Left lung (tissue), 10 donors: ENCODE measurements around the gene IL2RG. TPM values are rescaled to one million over a fixed set of nuclear protein-coding genes. Genes with fewer than 3 reads are reported as not detected.

Experiments used
- ATAC-seq: fragments of 200-7000 bp; cut with Tn5 transposase; one replicate; pipeline ENCODE4 v1.9.1; 2020; ENCODE audit warnings: moderate library complexity
- DNase-seq, 4 donors: peaks; one replicate each; pipeline ENCODE4 v3.0.0-alpha.2; 2013 to 2020
- H3K27ac ChIP-seq, 2 donors: fragments of 200-600 bp; sonication (generic) in 1 of 2; one replicate each; pipeline versions ENCODE4 v1.5.0 to v1.8.0; 2020 to 2021
- H3K27me3 ChIP-seq, 2 donors: fragments of 200-600 bp; sonication (generic) in 1 of 2; one replicate each; pipeline versions ENCODE4 v1.5.0 to v1.8.0; 2020 to 2021
- H3K36me3 ChIP-seq, 2 donors: fragments of 200-600 bp; sonication (generic) in 1 of 2; one replicate each; pipeline versions ENCODE4 v1.5.0 to v1.8.0; 2020 to 2021
- H3K4me1 ChIP-seq, 2 donors: fragments of 200-600 bp; one replicate each; pipeline ENCODE4 v1.8.0; 2021
- H3K4me3 ChIP-seq, 2 donors: fragments of 200-600 bp; sonication (generic) in 1 of 2; one replicate each; pipeline versions ENCODE4 v1.5.0 to v1.8.0; 2020 to 2021; ENCODE audit warnings: mild to moderate bottlenecking in 1 of 2
- H3K9me3 ChIP-seq, 2 donors: fragments of 200-600 bp; sonication (generic) in 1 of 2; one replicate each; pipeline versions ENCODE4 v1.5.0 to v1.8.0; 2020 to 2021
- intact Hi-C, 2 donors: fragments of 100-400 bp; cut with DNase I; formaldehyde crosslinking; loops; one replicate each; pipeline versions ENCODE4 v1.11.2 to v1.14.2; 2022
- polyA plus RNA-seq, 6 donors: library from polyadenylated mRNA; unstranded; fragments of 120-200 nt; gene quantifications; one replicate each; pipeline ENCODE4 v1.2.1, GENCODE V29; 2013; ENCODE audit not compliant: insufficient read length in 6 of 6
- total RNA-seq, 2 donors: library from RNA; stranded (reverse); fragmentation: NEBNext Ultra II Directional; extraction: Animal tissue kit (Norgen Biotek cat#: 25700); gene quantifications; one replicate each; pipeline ENCODE4 v1.2.1, GENCODE V29; 2021
- TF ChIP-seq, protein P1 (sequence below), 2 donors: fragments of 200-600 bp; sonication (generic) in 1 of 2; IDR thresholded peaks; one replicate each; pipeline versions ENCODE4 v1.5.0 to v1.8.0; 2021; ENCODE audit warnings: antibody characterized with exemption in 2 of 2
- donor health status: DM: no; HTN: yes; CAD: no.
- donor health status: DM: no; HTN: no; CAD: no.

The IL2RG gene
- total and polyA plus RNA-seq, 8 donors: 2.1 to 36.0 (median 3.2) TPM

DNA sequence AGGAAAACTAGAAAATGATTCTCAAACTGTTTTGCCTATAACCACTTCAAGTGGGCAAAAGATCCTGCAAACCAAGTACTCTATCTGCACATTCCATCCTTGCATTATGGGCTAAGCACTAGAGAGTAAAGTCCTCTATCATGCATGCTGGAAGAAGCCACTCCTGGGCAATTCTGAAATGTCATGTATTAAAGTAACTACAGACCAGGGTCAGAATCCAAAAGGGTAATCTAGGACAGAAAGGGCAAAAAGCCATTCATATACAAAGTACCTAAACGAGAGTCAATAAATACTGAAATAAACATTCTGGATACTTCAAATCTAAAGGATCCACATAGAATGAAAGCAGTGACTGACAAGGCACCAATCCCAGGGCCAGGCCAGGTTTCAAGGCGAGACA lies 44.3 kb downstream of the IL2RG start:
- Histone ChIP-seq H3K9me3 (no peaks in the 10 kb centered on the region), H3K27ac (peak overlapping the region; percentile 84 to 86), H3K27me3 (no peaks in the 10 kb centered on the region), H3K36me3 (peaks cover 0 to 7% of the 10 kb centered on the region in 2 donors), H3K4me3 (peak overlapping the region; percentile 40 to 64), H3K4me1 (peaks cover 0 to 8% of the 10 kb centered on the region in 2 donors)
- ATAC-seq (no peak), DNase-seq (no peak)
- TF ChIP-seq, protein P1, sequence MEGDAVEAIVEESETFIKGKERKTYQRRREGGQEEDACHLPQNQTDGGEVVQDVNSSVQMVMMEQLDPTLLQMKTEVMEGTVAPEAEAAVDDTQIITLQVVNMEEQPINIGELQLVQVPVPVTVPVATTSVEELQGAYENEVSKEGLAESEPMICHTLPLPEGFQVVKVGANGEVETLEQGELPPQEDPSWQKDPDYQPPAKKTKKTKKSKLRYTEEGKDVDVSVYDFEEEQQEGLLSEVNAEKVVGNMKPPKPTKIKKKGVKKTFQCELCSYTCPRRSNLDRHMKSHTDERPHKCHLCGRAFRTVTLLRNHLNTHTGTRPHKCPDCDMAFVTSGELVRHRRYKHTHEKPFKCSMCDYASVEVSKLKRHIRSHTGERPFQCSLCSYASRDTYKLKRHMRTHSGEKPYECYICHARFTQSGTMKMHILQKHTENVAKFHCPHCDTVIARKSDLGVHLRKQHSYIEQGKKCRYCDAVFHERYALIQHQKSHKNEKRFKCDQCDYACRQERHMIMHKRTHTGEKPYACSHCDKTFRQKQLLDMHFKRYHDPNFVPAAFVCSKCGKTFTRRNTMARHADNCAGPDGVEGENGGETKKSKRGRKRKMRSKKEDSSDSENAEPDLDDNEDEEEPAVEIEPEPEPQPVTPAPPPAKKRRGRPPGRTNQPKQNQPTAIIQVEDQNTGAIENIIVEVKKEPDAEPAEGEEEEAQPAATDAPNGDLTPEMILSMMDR (IDR thresholded peaks at IDR 0.05): no peak
- intact Hi-C loops: no loop called here

DNA sequence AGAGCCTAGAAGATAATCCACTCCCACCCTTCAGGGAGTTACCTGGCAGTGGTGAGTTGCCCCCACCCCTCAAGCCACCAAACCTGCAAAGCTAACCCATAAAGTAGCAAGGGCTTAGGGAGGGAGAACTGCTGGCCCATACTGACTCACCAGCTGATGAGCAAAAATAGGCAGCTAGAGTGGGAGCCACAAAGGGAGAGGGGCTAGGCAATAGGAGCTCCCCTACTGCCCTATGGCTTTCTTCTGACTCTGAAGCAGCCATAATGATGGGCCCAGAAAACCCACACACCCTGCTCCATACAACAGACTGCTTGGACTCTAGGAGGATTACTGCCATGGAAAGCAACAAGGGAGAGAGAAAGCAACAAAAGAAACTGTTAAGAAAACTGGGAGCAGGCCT lies 51.2 kb downstream of the IL2RG start:
- DNase-seq (no peak), ATAC-seq (no peak)
- TF ChIP-seq, protein P1 (IDR thresholded peaks at IDR 0.05): no peak
- H3K27ac ChIP-seq: no peak overlapping the region
- no peaks in the 10 kb centered on the region for H3K4me1 ChIP-seq
- no peak overlapping the region for H3K4me3 ChIP-seq
- intact Hi-C loops: no loop called here
- H3K9me3 ChIP-seq: no peaks in the 10 kb centered on the region
- H3K36me3 ChIP-seq: peaks cover 0 to 34% of the 10 kb centered on the region in 2 donors
- no peaks in the 10 kb centered on the region for H3K27me3 ChIP-seq

DNA sequence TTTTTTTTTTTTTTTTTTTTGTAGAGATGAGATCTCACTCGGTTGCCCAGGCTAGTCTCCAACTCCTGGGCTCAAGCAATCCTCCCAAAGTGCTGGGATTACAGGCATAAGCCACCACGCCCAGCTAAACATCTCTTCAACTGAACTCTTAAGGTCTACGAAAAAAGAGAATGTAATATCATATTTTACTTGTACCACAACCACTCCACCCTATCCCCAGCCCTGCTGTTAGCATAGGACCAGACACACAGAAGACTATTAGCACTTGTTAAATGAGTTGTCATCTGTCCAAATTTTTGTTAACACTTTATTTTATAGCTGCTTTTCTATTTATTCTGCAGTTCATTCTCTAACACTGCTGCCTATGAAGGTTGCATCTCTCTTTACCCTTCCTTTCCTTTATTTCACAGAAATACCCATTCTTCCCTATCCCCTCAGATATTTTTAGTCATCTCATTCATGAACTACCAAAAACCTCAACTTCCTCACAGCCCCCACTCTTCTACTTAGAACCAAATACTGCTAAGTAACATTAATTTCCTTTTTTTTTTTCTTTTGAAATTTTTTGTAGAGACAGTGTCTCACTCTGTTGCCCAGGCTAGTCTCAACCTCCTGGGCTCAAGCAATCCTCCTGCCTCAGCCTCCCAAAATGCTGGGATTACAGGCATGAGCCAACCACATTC lies 53.4 kb downstream of the IL2RG start:
- no peak for DNase-seq
- Histone ChIP-seq H3K4me1 (no peaks in the 10 kb centered on the region), H3K4me3 (no peak overlapping the region), H3K36me3 (peaks cover 0 to 34% of the 10 kb centered on the region in 2 donors), H3K27ac (peak overlapping the region in 1 of 2 donors; percentile 45), H3K9me3 (no peaks in the 10 kb centered on the region), H3K27me3 (no peaks in the 10 kb centered on the region)
- intact Hi-C loops: no loop called here
- TF ChIP-seq, protein P1 (IDR thresholded peaks at IDR 0.05): no peak
- ATAC-seq: no peak

Other genes starting within 250 kb of the IL2RG start
- not detected for gene TEX11, start 202.9 kb downstream of the IL2RG start, total RNA-seq
- under 1 TPM in 1 of 6 donors, not detected in 5; 0.06 TPM for gene TEX11, start 202.9 kb downstream of the IL2RG start, polyA plus RNA-seq
- not detected for gene SLC7A3, start 180.5 kb downstream of the IL2RG start, total RNA-seq
- gene SLC7A3, start 180.5 kb downstream of the IL2RG start, polyA plus RNA-seq: 1 to 10 TPM; 2.6 to 4.6 (median 4.4) TPM
- 10 to 100 TPM; 54.6 to 69.2 TPM for gene SNX12, start 43.2 kb downstream of the IL2RG start, total RNA-seq
- gene SNX12, start 43.2 kb downstream of the IL2RG start, polyA plus RNA-seq: 10 to 100 TPM; 53.0 to 62.4 (median 55.7) TPM
- gene FOXO4, start 15.7 kb downstream of the IL2RG start, total RNA-seq: 10 to 100 TPM; 19.0 to 19.6 TPM
- 10 to 100 TPM; 13.2 to 21.4 (median 19.1) TPM for gene FOXO4, start 15.7 kb downstream of the IL2RG start, polyA plus RNA-seq
- under 1 TPM in 1 of 2 donors, not detected in 1; 0.84 TPM for gene CXorf65, start 4.8 kb downstream of the IL2RG start, total RNA-seq
- gene CXorf65, start 4.8 kb downstream of the IL2RG start, polyA plus RNA-seq: under 1 TPM in 1 of 6 donors, not detected in 5; 0.52 TPM
- gene MED12, start 7.0 kb upstream of the IL2RG start, total RNA-seq: 10 to 100 TPM; 37.0 to 42.7 TPM
- gene MED12, start 7.0 kb upstream of the IL2RG start, polyA plus RNA-seq: 10 to 100 TPM; 57.6 to 67.4 (median 62.0) TPM
- gene NLGN3, start 33.3 kb upstream of the IL2RG start, total RNA-seq: 1 to 10 TPM; 1.0 to 4.5 TPM
- gene NLGN3, start 33.3 kb upstream of the IL2RG start, polyA plus RNA-seq: 1 to 10 TPM; 5.5 to 8.4 (median 6.8) TPM
- gene GJB1, start 111.6 kb upstream of the IL2RG start, total RNA-seq: under 1 TPM; 0.21 to 0.67 TPM
- gene GJB1, start 111.6 kb upstream of the IL2RG start, polyA plus RNA-seq: 1 to 10 TPM; 3.2 to 6.6 (median 5.2) TPM
- gene ZMYM3, start 142.6 kb upstream of the IL2RG start, total RNA-seq: 10 to 100 TPM; 19.5 to 26.3 TPM
- 10 to 100 TPM; 57.3 to 63.8 (median 60.2) TPM for gene ZMYM3, start 142.6 kb upstream of the IL2RG start, polyA plus RNA-seq
- 100 to 1,000 TPM; 241 to 245 TPM for gene NONO, start 172.1 kb upstream of the IL2RG start, total RNA-seq
- gene NONO, start 172.1 kb upstream of the IL2RG start, polyA plus RNA-seq: 100 to 1,000 TPM; 606 to 739 (median 643) TPM
- 1 to 10 TPM in 1 of 2 donors, under 1 TPM in 1; 0.99 to 3.0 TPM for gene ITGB1BP2, start 190.2 kb upstream of the IL2RG start, total RNA-seq
- 1 to 10 TPM; 2.2 to 2.9 (median 2.6) TPM for gene ITGB1BP2, start 190.2 kb upstream of the IL2RG start, polyA plus RNA-seq